ENCODE data around the gene C17orf100. TPM values are rescaled to one million over a fixed set of nuclear protein-coding genes. Genes with fewer than 3 reads are reported as not detected.

Gene C17orf100
- total RNA-seq, 1 donor from 2014 or later, result 2.0 TPM

- Mint-ChIP-seq H3K4me3 (ENCODE audit: unreplicated experiment) (no peak overlapping the region), H3K4me1 (ENCODE audit: low read depth) (peaks cover 6% of the 10 kb centered on the region), H3K9me3 (ENCODE audit: low read depth) (no peaks in the 10 kb centered on the region), H3K27ac (ENCODE audit: unreplicated experiment) (no peak overlapping the region), H3K27me3 (ENCODE audit: low read depth) (no peaks in the 10 kb centered on the region), H3K36me3 (ENCODE audit: low read depth) (peaks cover 38% of the 10 kb centered on the region)
- no peak for DNase-seq (ENCODE audit: low spot score)
- TF ChIP-seq CTCF (IDR thresholded peaks at IDR 0.05), result no peak
Measured at GRCh38 chr17:6610011-6610410, 41.6 kb upstream of the C17orf100 start.

GRCh38 chr17:6611231-6611630, 40.3 kb upstream of the C17orf100 start:
- DNase-seq (ENCODE audit: low spot score), result no peak
- TF ChIP-seq CTCF (IDR thresholded peaks at IDR 0.05), result no peak
- peaks cover 31% of the 10 kb centered on the region for H3K36me3 Mint-ChIP-seq (ENCODE audit: low read depth)
- H3K4me1 Mint-ChIP-seq (ENCODE audit: low read depth), result peaks cover 6% of the 10 kb centered on the region
- no peaks in the 10 kb centered on the region for H3K9me3 Mint-ChIP-seq (ENCODE audit: low read depth)
- H3K4me3 Mint-ChIP-seq (ENCODE audit: unreplicated experiment), result no peak overlapping the region
- no peak overlapping the region for H3K27ac Mint-ChIP-seq (ENCODE audit: unreplicated experiment)
- no peaks in the 10 kb centered on the region for H3K27me3 Mint-ChIP-seq (ENCODE audit: low read depth)

GRCh38 chr17:6623941-6624340, 27.6 kb upstream of the C17orf100 start:
- no peaks in the 10 kb centered on the region for H3K27me3 Mint-ChIP-seq (ENCODE audit: low read depth)
- no peak for TF ChIP-seq CTCF (IDR thresholded peaks at IDR 0.05)
- DNase-seq (ENCODE audit: low spot score), result no peak
- no peak overlapping the region for H3K27ac Mint-ChIP-seq (ENCODE audit: unreplicated experiment)
- H3K4me1 Mint-ChIP-seq (ENCODE audit: low read depth), result peaks cover 6% of the 10 kb centered on the region
- peaks cover 24% of the 10 kb centered on the region for H3K36me3 Mint-ChIP-seq (ENCODE audit: low read depth)
- H3K9me3 Mint-ChIP-seq (ENCODE audit: low read depth), result no peaks in the 10 kb centered on the region
- no peak overlapping the region for H3K4me3 Mint-ChIP-seq (ENCODE audit: unreplicated experiment)

- H3K4me3 Mint-ChIP-seq (ENCODE audit: unreplicated experiment), result no peak overlapping the region
Measured at GRCh38 chr17:6626616-6627015, 24.9 kb upstream of the C17orf100 start.

GRCh38 chr17:6627019-6627418, 24.5 kb upstream of the C17orf100 start:
- DNase-seq (ENCODE audit: low spot score), result no peak
- Mint-ChIP-seq H3K4me3 (ENCODE audit: unreplicated experiment) (no peak overlapping the region), H3K27me3 (ENCODE audit: low read depth) (no peaks in the 10 kb centered on the region), H3K27ac (ENCODE audit: unreplicated experiment) (no peak overlapping the region), H3K36me3 (ENCODE audit: low read depth) (peaks cover 28% of the 10 kb centered on the region), H3K4me1 (ENCODE audit: low read depth) (peaks cover 6% of the 10 kb centered on the region), H3K9me3 (ENCODE audit: low read depth) (no peaks in the 10 kb centered on the region)
- TF ChIP-seq CTCF (IDR thresholded peaks at IDR 0.05), result no peak

More at GRCh38 chr17:6626616-6627015, 24.9 kb upstream of the C17orf100 start:
- Mint-ChIP-seq H3K27ac (ENCODE audit: unreplicated experiment) (no peak overlapping the region), H3K4me1 (ENCODE audit: low read depth) (peaks cover 6% of the 10 kb centered on the region), H3K27me3 (ENCODE audit: low read depth) (no peaks in the 10 kb centered on the region), H3K9me3 (ENCODE audit: low read depth) (no peaks in the 10 kb centered on the region), H3K36me3 (ENCODE audit: low read depth) (peaks cover 28% of the 10 kb centered on the region)
- DNase-seq (ENCODE audit: low spot score), result no peak
- no peak for TF ChIP-seq CTCF (IDR thresholded peaks at IDR 0.05)
